ENCODE results near the gene TMEM270.
A peak's percentile ranks its signal among the peaks of the same experiment; 100 is the strongest.
"Not testable (repeated sequence)": the region's sequence is repeated elsewhere in the genome, so short reads cannot be mapped to it uniquely, and the experiment has no call there.

The TMEM270 gene

GRCh38 chr7:73831584-73831833, 29.4 kb upstream of the TMEM270 start:
- peak overlapping the region; percentile 28 for H3K27ac ChIP-seq
- H3K4me3 ChIP-seq (ENCODE audit: low read depth, low read length): no peak overlapping the region
- no peaks in the 10 kb centered on the region for H3K9me3 ChIP-seq (ENCODE audit: severe bottlenecking)
- no peaks in the 10 kb centered on the region for H3K36me3 ChIP-seq
- TF ChIP-seq, protein P1, sequence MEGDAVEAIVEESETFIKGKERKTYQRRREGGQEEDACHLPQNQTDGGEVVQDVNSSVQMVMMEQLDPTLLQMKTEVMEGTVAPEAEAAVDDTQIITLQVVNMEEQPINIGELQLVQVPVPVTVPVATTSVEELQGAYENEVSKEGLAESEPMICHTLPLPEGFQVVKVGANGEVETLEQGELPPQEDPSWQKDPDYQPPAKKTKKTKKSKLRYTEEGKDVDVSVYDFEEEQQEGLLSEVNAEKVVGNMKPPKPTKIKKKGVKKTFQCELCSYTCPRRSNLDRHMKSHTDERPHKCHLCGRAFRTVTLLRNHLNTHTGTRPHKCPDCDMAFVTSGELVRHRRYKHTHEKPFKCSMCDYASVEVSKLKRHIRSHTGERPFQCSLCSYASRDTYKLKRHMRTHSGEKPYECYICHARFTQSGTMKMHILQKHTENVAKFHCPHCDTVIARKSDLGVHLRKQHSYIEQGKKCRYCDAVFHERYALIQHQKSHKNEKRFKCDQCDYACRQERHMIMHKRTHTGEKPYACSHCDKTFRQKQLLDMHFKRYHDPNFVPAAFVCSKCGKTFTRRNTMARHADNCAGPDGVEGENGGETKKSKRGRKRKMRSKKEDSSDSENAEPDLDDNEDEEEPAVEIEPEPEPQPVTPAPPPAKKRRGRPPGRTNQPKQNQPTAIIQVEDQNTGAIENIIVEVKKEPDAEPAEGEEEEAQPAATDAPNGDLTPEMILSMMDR (IDR thresholded peaks at IDR 0.05; ENCODE audit: low read depth, low read length): no peak
- DNase-seq: no peak
- H3K27me3 ChIP-seq (ENCODE audit: insufficient read depth, low read depth, severe bottlenecking): no peaks in the 10 kb centered on the region

DNA sequence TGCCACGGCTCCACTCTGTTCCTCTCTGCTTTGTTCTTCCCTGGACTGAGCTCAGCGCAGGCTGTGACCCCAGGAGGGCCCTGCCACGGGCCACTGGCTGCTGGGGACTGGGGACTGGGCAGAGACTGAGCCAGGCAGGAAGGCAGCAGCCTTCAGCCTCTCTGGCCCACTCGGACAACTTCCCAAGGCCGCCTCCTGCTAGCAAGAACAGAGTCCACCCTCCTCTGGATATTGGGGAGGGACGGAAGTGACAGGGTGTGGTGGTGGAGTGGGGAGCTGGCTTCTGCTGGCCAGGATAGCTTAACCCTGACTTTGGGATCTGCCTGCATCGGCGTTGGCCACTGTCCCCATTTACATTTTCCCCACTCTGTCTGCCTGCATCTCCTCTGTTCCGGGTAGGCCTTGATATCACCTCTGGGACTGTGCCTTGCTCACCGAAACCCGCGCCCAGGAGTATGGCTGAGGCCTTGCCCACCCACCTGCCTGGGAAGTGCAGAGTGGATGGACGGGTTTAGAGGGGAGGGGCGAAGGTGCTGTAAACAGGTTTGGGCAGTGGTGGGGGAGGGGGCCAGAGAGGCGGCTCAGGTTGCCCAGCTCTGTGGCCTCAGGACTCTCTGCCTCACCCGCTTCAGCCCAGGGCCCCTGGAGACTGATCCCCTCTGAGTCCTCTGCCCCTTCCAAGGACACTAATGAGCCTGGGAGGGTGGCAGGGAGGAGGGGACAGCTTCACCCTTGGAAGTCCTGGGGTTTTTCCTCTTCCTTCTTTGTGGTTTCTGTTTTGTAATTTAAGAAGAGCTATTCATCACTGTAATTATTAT, 28.9 kb upstream of the TMEM270 start:
- DNase-seq: no peak
- peak overlapping the region; percentile 28 for H3K27ac ChIP-seq
- H3K36me3 ChIP-seq: no peaks in the 10 kb centered on the region
- H3K9me3 ChIP-seq (ENCODE audit: severe bottlenecking): no peaks in the 10 kb centered on the region
- TF ChIP-seq, protein P1 (IDR thresholded peaks at IDR 0.05; ENCODE audit: low read depth, low read length): no peak
- H3K27me3 ChIP-seq (ENCODE audit: insufficient read depth, low read depth, severe bottlenecking): no peaks in the 10 kb centered on the region
- H3K4me3 ChIP-seq (ENCODE audit: low read depth, low read length): no peak overlapping the region

- TF ChIP-seq, protein P1 (IDR thresholded peaks at IDR 0.05; ENCODE audit: low read depth, low read length): no peak
- Histone ChIP-seq H3K9me3 (ENCODE audit: severe bottlenecking) (no peaks in the 10 kb centered on the region), H3K27ac (no peak overlapping the region), H3K27me3 (ENCODE audit: insufficient read depth, low read depth, severe bottlenecking) (no peaks in the 10 kb centered on the region), H3K4me3 (ENCODE audit: low read depth, low read length) (no peak overlapping the region), H3K36me3 (no peaks in the 10 kb centered on the region)
- no peak for DNase-seq
These were observed 28.2 kb upstream of the TMEM270 start for GRCh38 chr7:73832806-73833205.

DNA sequence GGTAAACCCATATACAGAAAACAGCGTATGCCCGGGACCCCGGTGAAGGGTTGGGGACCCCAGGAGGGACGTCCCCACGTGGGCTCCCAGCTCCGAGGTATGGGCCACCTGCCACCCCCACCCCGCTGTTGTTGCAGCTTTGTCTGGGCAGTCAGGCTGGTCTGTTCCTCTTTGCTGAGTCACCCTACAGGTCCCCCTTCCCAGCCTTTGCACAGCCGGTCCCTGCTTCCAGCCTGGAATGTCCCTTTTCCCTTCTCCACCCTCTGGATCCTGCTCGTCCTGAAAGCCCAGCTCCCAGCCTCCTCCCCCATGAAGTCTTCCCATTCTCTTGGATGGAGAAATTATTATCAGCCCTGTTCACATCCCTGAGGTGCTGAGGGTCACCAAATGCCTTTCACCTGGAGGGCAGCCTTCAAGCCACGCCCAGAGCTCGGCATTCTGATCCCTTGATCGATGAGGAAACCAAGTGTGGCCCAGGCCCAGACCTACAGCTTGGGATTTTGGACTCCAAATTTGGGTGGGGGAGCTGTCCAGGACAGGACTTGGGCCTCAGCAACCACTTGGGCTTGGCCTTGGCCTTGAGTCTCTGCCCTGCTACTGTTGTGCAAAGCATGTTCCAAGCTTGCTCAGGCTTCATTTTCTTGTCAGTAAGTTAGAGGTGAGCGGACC, 27.6 kb upstream of the TMEM270 start:
- TF ChIP-seq, protein P1 (IDR thresholded peaks at IDR 0.05; ENCODE audit: low read depth, low read length): no peak
- Histone ChIP-seq H3K36me3 (no peaks in the 10 kb centered on the region), H3K9me3 (ENCODE audit: severe bottlenecking) (no peaks in the 10 kb centered on the region), H3K4me3 (ENCODE audit: low read depth, low read length) (no peak overlapping the region), H3K27ac (no peak overlapping the region), H3K27me3 (ENCODE audit: insufficient read depth, low read depth, severe bottlenecking) (no peaks in the 10 kb centered on the region)
- no peak for DNase-seq

DNA sequence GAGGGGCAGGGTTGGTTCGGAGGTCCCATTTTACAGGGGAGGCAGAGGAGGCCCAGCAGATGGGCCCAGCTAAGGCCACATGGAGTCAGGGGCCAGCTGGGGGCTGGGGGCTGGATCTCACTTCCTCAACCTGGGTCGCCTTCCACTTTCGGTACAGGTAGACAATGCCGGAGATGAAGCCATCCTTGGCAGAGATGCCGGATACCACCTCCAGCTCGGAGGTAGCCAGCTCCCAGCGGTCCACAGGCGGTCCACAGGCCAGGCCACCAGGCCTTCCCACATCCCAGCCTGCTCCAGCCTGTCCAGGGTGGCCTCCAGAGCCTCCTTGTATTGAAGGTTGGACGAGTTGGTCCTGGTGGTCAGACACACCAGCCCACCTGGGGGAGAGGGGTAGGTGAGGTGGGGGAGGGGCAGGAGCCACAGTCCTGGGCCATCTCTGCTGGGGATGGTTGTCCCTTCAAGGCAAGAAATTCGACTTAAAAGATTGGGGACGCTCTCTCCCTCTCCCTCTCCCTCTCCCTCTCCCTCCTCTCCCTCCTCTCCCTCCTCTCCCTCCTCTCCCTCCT, 26.2 kb upstream of the TMEM270 start:
- no peaks in the 10 kb centered on the region for H3K9me3 ChIP-seq (ENCODE audit: severe bottlenecking)
- TF ChIP-seq, protein P1 (IDR thresholded peaks at IDR 0.05; ENCODE audit: low read depth, low read length): no peak
- no peaks in the 10 kb centered on the region for H3K27me3 ChIP-seq (ENCODE audit: insufficient read depth, low read depth, severe bottlenecking)
- DNase-seq: no peak
- H3K4me3 ChIP-seq (ENCODE audit: low read depth, low read length): no peak overlapping the region
- H3K36me3 ChIP-seq: no peaks in the 10 kb centered on the region; the same call in 1 of the 2 replicates
- H3K27ac ChIP-seq: no peak overlapping the region

GRCh38 chr7:73837167-73837566, 23.8 kb upstream of the TMEM270 start:
- H3K4me3 ChIP-seq (ENCODE audit: low read depth, low read length); H3K9me3 ChIP-seq (ENCODE audit: severe bottlenecking); H3K27ac ChIP-seq; DNase-seq; H3K36me3 ChIP-seq; H3K27me3 ChIP-seq (ENCODE audit: insufficient read depth, low read depth, severe bottlenecking): not testable (repeated sequence)
